ENCODE results near the gene GLRX3. TPM values are rescaled to one million over a fixed set of nuclear protein-coding genes. Genes with fewer than 3 reads are reported as not detected.

GLRX3 gene
- total and polyA plus RNA-seq, 8 donors, result 1.2 to 80.5 (median 63.7) TPM

DNA sequence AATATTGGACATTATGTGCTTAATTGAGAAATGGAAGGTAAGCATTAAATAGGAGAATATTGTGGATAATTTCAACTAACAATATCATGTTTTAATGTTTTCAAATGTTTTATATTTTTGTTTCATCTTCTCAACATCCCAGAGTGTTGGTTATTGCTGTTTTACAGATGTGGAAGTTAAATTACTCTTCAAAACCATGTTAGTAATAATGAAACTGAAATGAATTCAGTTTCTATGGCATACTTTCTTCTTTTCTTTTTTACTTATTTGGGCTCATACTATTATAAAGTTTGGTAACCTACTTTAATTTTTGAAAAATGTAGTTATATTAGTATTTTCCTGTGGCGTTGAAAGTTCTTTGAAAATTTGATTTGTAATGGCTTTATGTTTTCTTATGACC lies 4.2 kb downstream of the GLRX3 start:
- 87 to 94% (median 91%) methylated on average over 1 of the region's 1 CpG for WGBS, 5 donors
- H3K4me1 ChIP-seq, result peaks cover 24 to 78% (median 57%) of the 10 kb centered on the region in 4 donors
- no peaks in the 10 kb centered on the region for H3K27me3 ChIP-seq
- H3K27ac ChIP-seq, result no peak overlapping the region
- TF ChIP-seq CTCF (IDR thresholded peaks at IDR 0.05), result no peak
- no peak for TF ChIP-seq POLR2A (IDR thresholded peaks at IDR 0.05)
- no peak for TF ChIP-seq EP300 (IDR thresholded peaks at IDR 0.05)
- no peak for TF ChIP-seq POLR2AphosphoS5 (IDR thresholded peaks at IDR 0.05)
- intact Hi-C loops (cut with DNase I; ENCODE audit: low total_unique reads), result no loop called here
- DNase-seq, result no peak
- H3K4me3 ChIP-seq, result no peak overlapping the region
- H3K9me3 ChIP-seq, result no peaks in the 10 kb centered on the region
- peaks cover 0 to 17% (median 13%) of the 10 kb centered on the region in 4 donors for H3K36me3 ChIP-seq

DNA sequence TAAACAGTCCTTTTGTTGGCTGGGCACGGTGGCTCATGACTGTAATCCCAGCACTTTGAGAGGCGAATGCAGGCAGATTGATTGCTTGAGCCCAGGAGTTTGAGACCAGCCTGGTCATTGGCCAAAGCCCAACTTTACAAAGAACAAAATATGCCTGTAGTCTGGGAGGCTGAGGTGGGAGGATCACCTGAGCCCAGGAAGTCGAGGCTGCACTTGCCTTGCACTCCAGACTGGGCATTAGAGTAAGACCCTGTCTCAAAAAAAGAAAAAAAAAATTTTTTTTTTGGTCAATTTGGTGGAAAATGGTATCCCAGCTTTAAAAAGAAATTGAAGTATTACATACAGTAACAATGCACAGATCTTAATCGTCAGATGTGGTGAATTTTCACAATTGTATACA lies 4.8 kb downstream of the GLRX3 start:
- DNase-seq, result no peak
- Histone ChIP-seq H3K27ac (no peak overlapping the region), H3K27me3 (no peaks in the 10 kb centered on the region), H3K36me3 (peaks cover 2 to 23% (median 19%) of the 10 kb centered on the region in 4 donors), H3K9me3 (no peaks in the 10 kb centered on the region), H3K4me3 (no peak overlapping the region), H3K4me1 (peaks cover 19 to 72% (median 54%) of the 10 kb centered on the region in 4 donors)
- intact Hi-C loops (cut with DNase I; ENCODE audit: low total_unique reads), result no loop called here
- TF ChIP-seq POLR2AphosphoS5 (IDR thresholded peaks at IDR 0.05), result no peak
- TF ChIP-seq POLR2A (IDR thresholded peaks at IDR 0.05), result no peak
- no peak for TF ChIP-seq CTCF (IDR thresholded peaks at IDR 0.05)
- TF ChIP-seq EP300 (IDR thresholded peaks at IDR 0.05), result no peak
- WGBS, 5 donors, result 82 to 87% (median 85%) methylated on average over 4 of the region's 4 CpGs

- intact Hi-C loops (cut with DNase I; ENCODE audit: low total_unique reads), result no loop called here
- 32 to 50% (median 41%) methylated on average over 1 of the region's 1 CpG for WGBS, 5 donors
Measured at GRCh38 chr10:130141460-130141859, 5.3 kb downstream of the GLRX3 start.

GRCh38 chr10:130141878-130142277 lies 5.7 kb downstream of the GLRX3 start:
- no peak for DNase-seq
- Histone ChIP-seq H3K27me3 (no peaks in the 10 kb centered on the region), H3K27ac (no peak overlapping the region), H3K4me1 (peaks cover 19 to 79% (median 54%) of the 10 kb centered on the region in 4 donors), H3K4me3 (no peak overlapping the region), H3K9me3 (no peaks in the 10 kb centered on the region), H3K36me3 (peaks cover 7 to 32% (median 28%) of the 10 kb centered on the region in 4 donors)
- 39 to 60% (median 54%) methylated on average over 2 of the region's 2 CpGs for WGBS, 5 donors
- intact Hi-C loops (cut with DNase I; ENCODE audit: low total_unique reads), result no loop called here
- TF ChIP-seq POLR2AphosphoS5 (IDR thresholded peaks at IDR 0.05) (no peak), POLR2A (IDR thresholded peaks at IDR 0.05) (no peak), CTCF (IDR thresholded peaks at IDR 0.05) (no peak), EP300 (IDR thresholded peaks at IDR 0.05) (no peak)

More at GRCh38 chr10:130141460-130141859, 5.3 kb downstream of the GLRX3 start:
- DNase-seq, result no peak
- H3K36me3 ChIP-seq, result peaks cover 6 to 28% (median 24%) of the 10 kb centered on the region in 4 donors
- H3K4me1 ChIP-seq, result peaks cover 19 to 76% (median 54%) of the 10 kb centered on the region in 4 donors
- H3K9me3 ChIP-seq, result no peaks in the 10 kb centered on the region
- no peak overlapping the region for H3K4me3 ChIP-seq
- H3K27ac ChIP-seq, result no peak overlapping the region
- H3K27me3 ChIP-seq, result no peaks in the 10 kb centered on the region
- no peak for TF ChIP-seq POLR2AphosphoS5 (IDR thresholded peaks at IDR 0.05)
- TF ChIP-seq POLR2A (IDR thresholded peaks at IDR 0.05), result no peak
- TF ChIP-seq EP300 (IDR thresholded peaks at IDR 0.05), result no peak
- no peak for TF ChIP-seq CTCF (IDR thresholded peaks at IDR 0.05)
